Measurements from ENCODE around the gene MEIS2.

The MEIS2 gene

DNA sequence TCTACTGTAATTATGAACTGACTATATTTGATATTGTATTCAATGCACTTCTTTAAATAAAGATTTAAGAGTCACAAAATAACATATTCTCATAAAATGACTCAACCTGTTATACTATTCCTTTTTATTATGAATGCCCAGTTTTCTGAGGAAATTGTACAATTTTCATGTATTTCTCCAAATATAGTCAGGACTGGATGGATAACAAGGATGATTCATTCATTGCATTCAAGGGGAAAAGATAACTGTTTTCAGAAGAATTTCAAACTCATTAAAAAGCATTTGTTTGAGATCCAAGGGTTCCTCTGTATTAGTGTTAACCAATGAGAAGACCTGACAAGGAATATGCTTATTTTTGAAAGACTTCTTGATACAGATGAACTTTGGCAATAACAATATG is 163.7 kb downstream of the MEIS2 start:
- DNase-seq (ENCODE audit: low read depth in 3 of 3), result no peak

DNA sequence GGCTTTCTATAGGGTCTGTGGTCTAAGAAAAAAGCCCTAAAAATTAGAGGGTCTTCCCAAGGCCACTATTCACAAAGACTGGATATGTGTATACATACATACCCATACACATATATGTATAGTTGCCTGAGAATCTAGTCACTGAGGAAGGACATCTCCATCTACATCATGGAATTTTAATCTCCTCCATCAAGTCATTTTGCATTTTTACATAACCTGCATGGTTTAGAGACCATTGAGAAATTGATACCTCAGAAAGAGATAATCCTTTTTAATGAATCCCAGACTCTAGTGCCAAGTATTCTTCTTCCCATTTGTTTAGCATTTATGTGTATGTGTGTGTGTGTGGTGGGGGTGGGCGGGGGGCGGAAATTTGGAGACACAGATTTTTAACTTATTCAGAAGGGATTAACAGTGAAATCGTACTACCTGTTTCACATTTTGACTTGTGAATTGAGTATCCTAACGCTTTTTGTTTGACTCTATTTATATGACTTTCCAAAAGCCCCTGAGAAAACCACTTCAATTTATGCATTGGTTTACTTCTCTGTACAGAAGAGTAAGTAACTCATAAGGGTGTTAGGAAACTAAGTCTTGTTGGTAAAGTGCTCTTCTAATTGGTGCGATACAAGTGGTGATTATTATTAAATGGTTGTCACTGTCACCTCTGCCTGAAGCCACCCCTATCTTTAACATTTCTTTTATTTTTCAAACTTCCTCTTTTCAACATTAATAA is 166.9 kb downstream of the MEIS2 start:
- no peak for DNase-seq (ENCODE audit: low read depth in 3 of 3)

DNA sequence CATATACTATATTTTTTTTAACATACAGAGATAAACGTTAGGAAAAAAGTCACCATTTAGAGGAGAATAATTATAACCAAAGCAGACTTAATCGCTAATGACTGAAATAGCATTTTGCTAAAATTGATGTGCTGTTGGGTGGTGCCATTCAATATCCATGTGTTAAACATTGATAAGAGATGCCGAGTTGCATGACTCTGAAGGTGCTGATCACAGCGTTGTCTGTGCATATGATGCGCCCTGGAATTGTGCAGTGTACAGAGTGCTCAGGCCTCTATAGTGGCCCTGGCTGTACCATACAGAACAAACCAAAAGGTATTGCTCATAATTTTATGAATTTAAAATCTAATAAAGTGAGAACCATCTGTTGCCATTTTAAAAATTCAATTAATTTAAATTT is 168.3 kb downstream of the MEIS2 start:
- no peak for DNase-seq (ENCODE audit: low read depth in 3 of 3)

DNA sequence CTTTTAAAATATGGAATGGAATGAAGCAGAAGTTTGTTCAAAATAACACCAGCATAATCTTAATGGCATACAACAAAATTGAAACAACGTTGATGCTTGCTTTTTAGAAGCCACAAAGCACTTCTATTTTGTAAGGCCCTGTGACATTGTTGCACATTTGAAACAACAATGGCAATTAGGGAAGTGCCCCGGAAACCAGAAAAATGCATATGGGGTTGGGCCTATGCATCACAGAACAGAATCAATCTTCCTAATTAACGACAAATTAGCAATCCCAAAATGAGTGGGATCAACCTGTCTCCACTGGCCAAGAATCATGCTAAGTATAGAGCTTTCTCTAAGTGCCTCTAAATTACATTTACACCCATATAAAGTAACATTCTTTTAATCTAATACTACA is 168.9 kb downstream of the MEIS2 start:
- no peak for DNase-seq (ENCODE audit: low read depth in 3 of 3)

DNA sequence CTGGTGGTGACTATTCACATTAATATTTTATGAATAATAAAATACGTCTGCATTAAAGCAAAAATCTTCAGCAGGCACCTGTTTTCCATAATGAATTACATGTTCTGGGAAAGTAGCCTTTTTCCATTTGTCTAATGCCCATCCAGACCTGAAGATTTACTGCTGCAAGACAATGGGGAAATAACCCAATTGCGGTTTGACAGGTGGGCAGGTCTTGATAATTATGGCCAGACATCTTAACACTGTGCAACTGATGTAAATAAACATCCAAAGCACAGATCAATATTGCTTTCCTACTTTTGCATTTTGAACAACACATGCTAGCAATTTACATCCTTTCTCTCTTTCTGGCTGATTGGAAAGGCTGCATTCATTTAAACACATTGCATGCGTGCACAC is 173.9 kb downstream of the MEIS2 start:
- DNase-seq (ENCODE audit: low read depth in 3 of 3), result no peak

DNA sequence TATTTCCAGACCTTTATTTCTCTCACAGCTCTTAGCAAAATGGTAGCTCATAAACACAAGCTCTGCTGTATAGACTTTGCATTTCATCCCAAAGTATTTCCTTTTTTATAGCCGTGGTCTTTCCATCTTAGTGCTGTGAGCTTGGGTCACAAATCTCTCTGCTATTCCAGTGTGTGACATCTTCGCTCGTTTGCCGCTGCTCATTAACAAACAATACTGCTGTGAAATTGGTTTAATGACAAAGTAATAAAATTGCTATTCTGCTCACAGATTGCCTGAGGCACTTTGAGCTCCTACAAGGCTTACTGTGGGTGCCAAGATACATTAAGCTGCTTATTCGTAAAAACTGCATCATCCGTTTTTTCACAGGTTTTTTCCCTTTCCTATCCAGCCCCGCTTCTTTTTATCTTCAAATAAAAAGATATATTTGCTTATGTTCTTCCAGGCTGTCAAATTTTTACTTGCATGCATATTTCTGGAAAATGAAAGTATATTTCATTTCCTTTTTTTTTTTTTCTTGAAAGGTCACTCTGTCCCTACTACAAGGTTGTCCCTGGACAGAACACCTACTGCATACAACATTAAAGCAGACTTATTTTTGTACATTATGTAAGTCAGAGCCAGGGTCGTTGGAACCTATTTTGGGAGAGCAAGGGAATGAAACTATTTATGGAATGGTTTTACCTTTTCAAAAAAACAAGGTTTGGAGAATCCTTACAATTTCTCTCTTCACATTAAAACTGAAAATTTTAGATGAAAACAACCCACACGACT is 174.5 kb downstream of the MEIS2 start:
- no peak for DNase-seq (ENCODE audit: low read depth in 3 of 3)

DNA sequence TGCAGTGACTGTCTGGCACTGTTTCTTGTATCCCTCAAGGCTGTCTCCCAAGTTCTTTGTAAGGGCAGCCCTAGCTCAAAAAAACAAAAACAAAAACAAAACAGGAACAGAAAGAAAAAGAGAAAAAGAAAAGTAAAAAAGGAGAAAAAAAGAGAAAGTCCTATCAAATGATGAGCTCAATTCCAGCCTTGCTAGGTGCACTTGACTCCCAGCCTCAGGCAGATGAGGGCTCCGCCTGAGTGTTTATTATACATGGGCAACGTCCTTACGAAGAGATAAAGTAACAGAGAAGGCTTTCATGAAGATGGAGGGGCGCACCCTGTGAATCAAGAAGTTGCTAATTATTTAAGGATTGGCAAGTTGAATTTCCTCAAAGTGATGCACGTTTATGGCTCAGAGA is 175.3 kb downstream of the MEIS2 start:
- DNase-seq (ENCODE audit: low read depth in 3 of 3), result no peak

DNA sequence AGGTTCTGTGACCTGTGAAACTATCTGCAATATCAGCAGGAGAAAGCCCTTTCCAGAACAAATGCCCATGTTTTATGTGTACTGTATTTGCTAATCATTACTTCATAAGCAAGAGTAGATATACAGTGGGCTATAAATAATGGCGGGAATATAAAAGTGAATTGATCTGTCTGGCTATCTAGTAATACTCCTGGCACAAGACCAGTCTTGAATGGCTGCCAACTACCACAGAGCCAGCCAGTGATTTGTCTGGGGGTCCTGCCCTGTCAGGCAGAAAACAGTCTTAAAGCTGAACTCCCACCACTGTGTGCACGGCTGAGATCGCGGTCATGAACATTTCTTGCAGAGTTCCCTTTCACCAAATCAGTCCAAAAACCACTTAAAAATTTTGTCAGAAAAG is 176.3 kb downstream of the MEIS2 start:
- no peak for DNase-seq (ENCODE audit: low read depth in 3 of 3)

DNA sequence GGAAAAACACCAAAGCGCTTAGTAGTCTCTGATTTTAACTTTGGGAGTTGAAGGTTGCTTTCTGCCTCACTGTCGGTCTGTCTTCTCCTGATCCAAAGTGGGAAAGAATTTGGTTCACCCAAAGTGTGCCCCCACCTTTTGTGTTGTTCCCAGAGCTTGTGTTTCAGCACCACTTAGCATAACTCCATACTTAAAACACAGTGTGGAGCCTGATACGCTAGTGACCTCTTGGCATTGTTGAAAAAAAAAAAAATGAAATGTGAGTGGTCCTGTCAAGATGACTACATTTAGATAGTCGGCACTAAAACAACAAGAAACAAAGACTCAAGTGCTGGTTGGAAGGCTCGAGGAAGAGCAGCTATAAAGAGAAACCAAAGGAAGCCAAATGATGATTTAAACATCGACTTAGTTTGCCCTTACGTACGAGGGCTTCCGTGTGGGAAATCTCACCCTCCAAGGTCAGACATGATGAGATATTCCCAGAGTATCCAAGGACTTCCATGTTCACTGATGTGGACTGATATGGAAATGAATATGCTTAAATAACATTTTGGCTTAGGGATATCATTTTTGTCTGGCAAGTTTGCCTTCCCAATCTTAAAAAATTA is 178.8 kb downstream of the MEIS2 start:
- DNase-seq (ENCODE audit: low read depth in 3 of 3), result no peak

DNA sequence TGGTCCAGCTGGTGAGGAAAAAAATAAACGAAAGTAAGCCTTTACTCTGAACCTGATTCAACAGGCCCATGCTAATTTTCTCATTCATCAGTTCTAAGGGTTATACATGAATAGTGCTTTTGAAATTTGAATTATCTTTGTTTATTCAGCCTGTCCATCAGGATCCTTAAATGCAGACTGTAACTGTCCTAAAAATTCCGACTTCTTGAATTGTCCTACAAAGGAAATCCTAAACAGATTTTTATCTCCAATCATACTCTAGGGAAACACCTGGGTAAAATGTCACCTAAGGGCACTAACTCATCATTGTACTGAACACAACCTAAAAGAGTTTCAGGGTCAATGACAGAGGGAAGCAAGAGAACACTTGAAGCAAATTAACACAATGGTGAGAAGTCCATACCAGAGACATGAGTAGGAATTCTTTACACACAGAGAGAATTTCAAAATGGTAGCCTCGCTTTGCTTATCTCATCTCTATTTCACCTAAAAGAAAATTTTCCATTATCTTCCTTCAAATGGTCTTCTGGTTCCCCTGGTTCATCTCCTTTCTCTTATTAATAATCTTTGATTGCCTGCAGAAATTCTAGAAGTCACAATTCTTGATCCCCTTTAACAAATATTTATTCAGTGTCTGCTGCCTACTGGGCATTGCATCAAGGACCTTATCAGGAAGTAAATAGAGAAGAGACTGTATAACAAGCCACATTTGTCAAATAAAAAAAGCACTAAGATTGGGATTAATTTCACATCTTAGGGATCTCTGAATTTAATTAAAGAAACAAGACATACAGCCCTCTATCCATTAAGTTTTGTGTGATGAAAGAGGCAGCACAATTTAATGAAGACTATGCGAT is 182.7 kb downstream of the MEIS2 start:
- no peak for DNase-seq (ENCODE audit: low read depth in 3 of 3)

DNA sequence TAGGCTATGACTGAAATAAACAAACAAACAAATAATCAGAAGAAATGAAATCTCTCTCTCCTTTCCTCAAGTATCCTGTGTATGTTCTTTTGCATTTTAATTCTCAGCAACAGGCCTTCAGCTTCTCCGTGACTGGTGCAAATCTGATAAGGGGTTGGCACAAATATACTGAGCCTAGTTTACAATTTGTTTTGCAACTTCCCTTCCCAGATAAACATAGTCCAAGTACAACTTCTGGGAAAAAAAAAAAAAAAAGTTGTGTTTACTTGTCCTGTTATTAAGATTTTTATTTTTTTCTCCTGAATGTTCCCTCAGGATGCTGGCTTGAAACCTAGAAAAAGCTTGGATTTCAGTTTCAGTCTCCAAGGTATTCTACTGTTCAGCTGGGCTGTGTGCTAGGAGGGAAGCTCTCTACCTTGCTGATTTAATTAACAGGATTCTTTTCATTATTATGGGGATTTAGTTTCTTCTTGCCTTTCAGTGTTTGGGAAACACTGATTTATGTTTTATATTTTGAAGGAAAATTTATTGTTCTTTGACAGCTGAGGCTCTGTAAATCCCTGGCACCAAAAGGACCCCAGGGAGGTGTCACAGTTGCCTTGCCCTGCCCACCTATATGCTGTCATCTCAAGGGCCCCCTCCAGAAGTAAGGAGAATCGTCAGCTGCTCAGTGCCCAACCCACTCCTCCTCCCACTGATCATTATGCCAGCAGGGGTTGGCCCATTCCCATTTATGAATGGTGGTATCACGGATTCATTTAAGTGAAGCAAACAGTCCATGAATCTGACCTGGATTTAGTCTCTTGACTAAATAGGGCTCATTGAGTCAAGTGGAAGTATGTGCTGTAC is 185.2 kb downstream of the MEIS2 start:
- no peak for DNase-seq (ENCODE audit: low read depth in 3 of 3)

DNA sequence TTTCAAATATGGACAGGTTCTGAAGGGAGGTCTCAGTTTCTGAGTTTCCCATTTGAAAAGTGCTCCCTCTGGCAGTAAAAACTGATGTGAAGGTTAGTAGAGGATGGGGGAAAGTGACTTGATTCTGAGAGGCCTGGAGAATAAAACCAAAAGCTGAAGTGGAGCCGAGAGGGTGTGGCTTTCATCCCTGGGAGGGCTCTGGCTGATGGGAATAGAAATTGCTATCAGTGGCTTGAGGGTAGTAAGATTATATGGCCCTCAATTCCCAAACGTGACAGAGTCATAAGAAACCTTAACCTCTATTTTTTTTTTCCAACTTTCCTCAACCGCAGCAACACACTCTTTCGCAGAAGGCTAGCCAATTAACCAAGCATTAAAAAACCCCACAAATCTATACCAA is 185.9 kb downstream of the MEIS2 start:
- no peak for DNase-seq (ENCODE audit: low read depth in 3 of 3)

DNA sequence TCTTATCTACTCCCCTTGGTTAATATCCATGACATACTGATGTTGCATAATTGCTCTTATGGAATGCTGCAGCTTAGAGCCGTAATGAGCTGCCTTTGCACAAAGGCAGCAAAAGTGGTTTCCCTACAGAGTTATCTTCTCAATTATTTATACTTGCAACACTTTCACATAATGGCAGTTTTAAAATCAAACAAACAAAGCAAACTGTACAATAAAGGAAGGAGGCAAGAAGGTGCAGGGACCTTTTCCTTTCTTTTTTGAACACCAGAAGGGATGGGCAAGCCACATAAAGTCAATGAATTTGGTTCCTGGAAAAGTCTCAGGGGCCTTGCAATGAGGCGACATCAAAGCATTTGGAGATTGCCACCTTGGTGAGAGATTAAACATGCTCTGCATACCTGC is 188.0 kb downstream of the MEIS2 start:
- no peak for DNase-seq (ENCODE audit: low read depth in 3 of 3)

DNA sequence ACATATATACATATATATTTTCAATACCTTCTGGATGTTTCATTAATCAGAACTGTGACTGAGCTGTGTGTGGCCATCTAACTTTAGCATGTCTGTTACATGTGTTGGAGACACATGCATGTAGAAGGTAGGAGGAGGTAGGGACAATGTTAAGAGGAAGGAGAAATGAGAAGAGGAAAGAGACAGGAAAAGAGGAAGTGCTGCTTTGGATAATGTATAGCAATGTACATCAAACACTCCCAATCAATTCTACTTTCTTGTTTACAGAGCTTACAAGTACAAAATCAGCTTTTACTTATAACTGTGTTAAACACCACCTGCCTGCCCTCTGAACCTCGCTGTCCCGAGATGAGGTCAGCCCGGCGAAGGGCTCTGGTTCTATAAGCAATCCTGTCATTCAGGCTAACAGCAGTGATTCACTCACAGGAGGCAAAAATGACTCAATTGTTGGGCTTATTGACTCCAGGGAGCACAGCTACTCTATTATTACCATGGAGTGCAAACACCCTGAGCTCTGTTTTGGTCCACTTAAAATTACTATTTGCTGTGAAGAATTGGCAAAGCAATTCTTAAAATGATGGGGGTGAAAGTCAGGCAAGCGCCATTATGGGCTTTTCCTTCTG is 188.9 kb downstream of the MEIS2 start:
- no peak for DNase-seq (ENCODE audit: low read depth in 3 of 3)

DNA sequence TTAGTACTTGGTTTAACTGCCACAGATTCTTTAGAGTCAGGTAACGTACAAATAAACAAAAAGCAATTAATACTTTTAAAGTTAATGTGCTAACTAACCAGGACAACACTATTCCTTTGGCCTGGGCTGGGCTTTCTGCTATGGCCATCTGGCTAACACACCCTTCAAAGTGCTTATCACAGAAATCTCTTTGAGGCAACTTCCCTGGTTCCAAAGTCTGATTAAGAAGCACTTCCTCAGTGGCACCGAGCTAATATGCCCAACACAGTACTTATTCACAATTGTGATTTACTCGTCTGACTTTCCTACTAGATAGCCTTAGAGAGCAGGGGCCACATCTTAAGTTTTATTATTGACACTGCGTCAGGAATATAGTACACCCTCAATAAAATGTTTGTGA is 191.4 kb downstream of the MEIS2 start:
- no peak for DNase-seq (ENCODE audit: low read depth in 3 of 3)

DNA sequence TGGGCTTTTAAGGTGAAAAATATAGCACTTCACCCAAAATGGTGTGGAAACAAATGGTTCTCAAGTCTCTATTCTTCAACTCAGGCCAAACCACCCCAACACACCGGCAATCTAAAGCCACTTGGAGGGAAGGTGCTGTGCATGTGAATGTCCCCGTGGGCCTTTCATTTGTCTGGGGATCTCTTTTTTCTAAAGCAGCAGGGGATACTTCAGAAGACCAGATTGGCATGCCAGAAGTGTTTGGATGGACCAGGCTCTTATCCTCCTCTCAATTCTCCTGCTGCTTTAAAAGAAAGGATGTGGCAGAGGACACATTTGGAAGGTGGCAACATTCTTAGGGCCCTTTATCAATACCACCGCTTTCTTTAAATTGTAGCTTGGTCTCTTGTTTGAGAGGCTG is 193.1 kb downstream of the MEIS2 start:
- no peak for DNase-seq (ENCODE audit: low read depth in 3 of 3)

DNA sequence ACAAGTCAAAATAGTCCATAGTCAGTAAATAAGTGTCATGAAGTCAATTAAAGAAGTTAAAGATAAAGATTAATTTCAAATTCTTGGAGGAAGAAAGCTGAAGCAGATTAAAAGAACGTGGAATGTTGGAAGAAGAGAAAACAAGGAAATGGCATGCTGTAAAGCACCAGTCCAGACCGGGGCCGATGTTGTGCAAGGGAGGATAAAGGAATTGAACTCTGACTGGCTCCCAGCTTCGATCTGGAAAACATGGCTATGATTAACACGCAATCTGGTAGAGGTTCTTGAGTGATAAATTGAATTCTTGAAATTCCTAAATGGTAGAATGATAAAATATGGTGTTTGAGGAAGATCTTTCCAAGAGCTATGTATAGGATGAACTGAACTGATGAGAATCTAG is 194.4 kb downstream of the MEIS2 start:
- DNase-seq (ENCODE audit: low read depth in 3 of 3), result no peak

DNA sequence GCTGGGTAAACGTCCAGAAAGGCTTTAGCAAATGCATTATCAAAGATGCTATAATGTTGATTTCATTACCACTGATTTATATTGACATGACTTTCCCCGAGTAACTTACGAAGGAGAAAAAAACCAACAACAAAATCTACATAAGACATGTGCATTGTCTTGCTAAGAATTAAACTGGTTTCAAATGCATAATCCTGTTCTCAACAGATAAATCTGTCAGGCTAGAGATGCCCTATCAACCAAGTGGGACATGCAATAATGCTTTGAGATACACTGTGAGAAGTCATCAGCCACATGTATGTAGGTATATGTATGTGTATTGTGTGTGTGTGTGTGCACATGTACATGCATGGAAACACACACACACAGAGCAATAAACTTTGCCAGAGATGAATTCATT is 195.6 kb downstream of the MEIS2 start:
- no peak for DNase-seq (ENCODE audit: low read depth in 3 of 3)

DNA sequence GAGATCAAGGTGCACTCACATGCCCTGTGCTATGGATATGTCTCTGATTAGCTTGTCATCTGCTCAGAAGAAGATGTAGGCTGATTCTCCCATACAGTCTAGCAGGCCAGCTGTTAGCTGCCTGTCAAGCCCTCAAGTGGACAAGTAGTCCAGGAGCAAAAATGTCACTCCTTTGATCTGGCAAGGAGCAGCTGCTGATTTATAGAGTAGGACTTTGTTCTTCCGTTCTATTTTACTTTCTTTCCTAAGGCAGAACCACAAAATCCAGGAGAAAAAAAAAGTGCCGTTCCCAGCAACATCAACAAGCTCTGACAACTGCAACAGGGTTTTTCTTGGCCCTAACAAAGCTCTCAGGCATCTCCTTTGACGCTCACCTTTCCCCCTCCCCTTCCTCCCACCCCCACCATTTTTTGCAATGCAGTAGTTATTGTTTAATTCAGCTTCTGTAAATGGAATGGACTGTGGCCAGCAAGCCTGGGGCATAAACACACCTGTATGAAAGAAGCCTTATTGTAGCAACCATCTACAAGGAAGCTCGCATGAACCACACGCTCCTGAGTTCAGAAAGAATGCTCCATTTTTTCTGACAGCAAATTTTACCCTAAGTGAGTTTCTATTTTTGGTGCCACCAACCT is 196.3 kb downstream of the MEIS2 start:
- no peak for DNase-seq (ENCODE audit: low read depth in 3 of 3)

DNA sequence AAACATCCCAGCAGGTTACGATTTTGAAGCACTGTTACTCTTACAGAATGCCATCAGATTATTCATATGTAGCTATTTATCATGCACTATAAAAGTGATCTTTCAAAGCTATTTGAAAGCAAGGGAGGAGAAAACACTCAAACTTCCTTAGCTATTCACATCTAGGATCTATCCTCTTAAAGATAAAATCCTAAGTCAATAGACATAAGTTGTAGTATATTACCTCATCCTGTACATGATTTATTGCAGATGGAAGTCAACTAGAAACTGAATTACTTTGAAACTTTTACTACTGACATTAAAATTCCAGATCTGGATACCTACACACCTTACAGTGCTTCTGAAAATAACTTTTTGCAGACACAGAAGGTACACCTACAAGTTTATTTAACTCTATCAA is 197.2 kb downstream of the MEIS2 start:
- no peak for DNase-seq (ENCODE audit: low read depth in 3 of 3)
